NCI-H524 (cell line): ENCODE measurements around the gene FHOD3.

Experiments used
- DNase-seq, 2 experiments: peaks; one replicate each; lab custom pipeline; 2025; lab: John Stamatoyannopoulos, UW

Gene FHOD3

GRCh38 chr18:36663312-36663711, 365.8 kb downstream of the FHOD3 start:
- DNase-seq, result no peak

- no peak for DNase-seq
These were observed 368.4 kb downstream of the FHOD3 start for GRCh38 chr18:36665952-36666351.

GRCh38 chr18:36667811-36668210, 370.3 kb downstream of the FHOD3 start:
- DNase-seq, result no peak

- DNase-seq, result no peak
These were observed 370.8 kb downstream of the FHOD3 start for GRCh38 chr18:36668349-36668748.

GRCh38 chr18:36672437-36673344, 375.2 kb downstream of the FHOD3 start:
- DNase-seq, result peak in 1 of 2 experiments; percentile 16

GRCh38 chr18:36673452-36673851, 375.9 kb downstream of the FHOD3 start:
- DNase-seq, result no peak

GRCh38 chr18:36675076-36675475, 377.6 kb downstream of the FHOD3 start:
- DNase-seq, result no peak

GRCh38 chr18:36675542-36675941, 378.0 kb downstream of the FHOD3 start:
- DNase-seq, result no peak

- DNase-seq, result no peak
These were observed 379.1 kb downstream of the FHOD3 start for GRCh38 chr18:36676629-36677028.

- no peak for DNase-seq
These were observed 382.5 kb downstream of the FHOD3 start for GRCh38 chr18:36680042-36680441.

GRCh38 chr18:36685580-36685979, 388.1 kb downstream of the FHOD3 start:
- DNase-seq, result no peak

GRCh38 chr18:36688020-36688965, 390.8 kb downstream of the FHOD3 start:
- peak; percentile 50 to 62 for DNase-seq

GRCh38 chr18:36692371-36692770, 394.9 kb downstream of the FHOD3 start:
- no peak for DNase-seq

- no peak for DNase-seq
These were observed 395.4 kb downstream of the FHOD3 start for GRCh38 chr18:36692921-36693332.

- DNase-seq, result peak; percentile 49 to 66
These were observed 396.6 kb downstream of the FHOD3 start for GRCh38 chr18:36693931-36694620.

- no peak for DNase-seq
These were observed 398.3 kb downstream of the FHOD3 start for GRCh38 chr18:36695806-36696205.

- no peak for DNase-seq
These were observed 400.4 kb downstream of the FHOD3 start for GRCh38 chr18:36697905-36698304.

GRCh38 chr18:36700955-36701354, 403.4 kb downstream of the FHOD3 start:
- no peak for DNase-seq

GRCh38 chr18:36702401-36703013, 405.0 kb downstream of the FHOD3 start:
- DNase-seq, result no peak

- DNase-seq, result no peak
These were observed 406.6 kb downstream of the FHOD3 start for GRCh38 chr18:36704156-36704555.

GRCh38 chr18:36706134-36706881, 408.8 kb downstream of the FHOD3 start:
- no peak for DNase-seq
